GM12892 (cell line): Measurements from ENCODE around the gene SERINC4.

Source experiments
- POLR2A ChIP-seq: IDR thresholded peaks from 2 replicates; pipeline ENCODE4 v1.6.1; 2011; ENCODE audit warnings: low read depth, low read length, control low read depth
- TAF1 ChIP-seq: IDR thresholded peaks from 2 replicates; pipeline ENCODE4 v1.6.1; 2011; ENCODE audit warnings: low read depth, mild to moderate bottlenecking, control low read depth, low read length, borderline replicate concordance

DNA sequence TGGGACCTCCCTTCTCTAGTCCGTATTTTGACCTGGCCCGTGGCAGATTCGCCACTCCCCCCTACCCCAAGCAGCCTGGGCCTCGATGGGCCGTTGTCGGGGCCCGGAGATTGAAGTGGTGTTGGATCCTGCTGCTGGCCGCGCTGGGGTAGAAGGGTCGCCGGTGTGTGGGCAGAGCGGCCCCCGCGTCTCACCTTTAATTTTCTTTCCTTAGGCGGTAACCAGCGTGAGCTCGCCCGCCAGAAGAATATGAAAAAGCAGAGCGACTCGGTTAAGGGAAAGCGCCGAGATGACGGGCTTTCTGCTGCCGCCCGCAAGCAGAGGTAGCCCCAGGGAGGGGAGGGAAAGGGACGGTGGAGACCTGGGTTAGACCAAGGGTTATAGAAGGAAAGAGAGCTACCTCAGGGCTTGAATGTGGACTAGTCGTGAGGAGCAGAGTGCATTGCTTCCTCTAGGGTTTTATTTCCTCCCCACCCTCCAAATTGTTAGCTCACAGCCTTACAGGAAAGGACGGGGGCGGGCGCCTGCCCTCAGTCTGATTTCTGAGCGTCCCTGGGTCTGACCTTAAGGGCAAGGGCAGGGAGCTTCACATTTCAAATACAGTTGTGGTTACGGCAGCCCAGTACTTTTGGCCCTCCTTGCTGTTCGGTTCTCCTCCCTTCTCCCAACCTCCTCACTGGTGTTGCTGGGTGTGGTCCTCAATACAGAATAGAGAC, 7.1 kb downstream of the SERINC4 start:
- no peak for TF ChIP-seq POLR2A
- TF ChIP-seq TAF1: no peak
